K562 (cell line): ENCODE data around the gene EFEMP2. TPM values are rescaled to one million over a fixed set of nuclear protein-coding genes. Genes with fewer than 3 reads are reported as not detected.

Experiments used
- ARNT ChIP-seq, 2 experiments: fragments of 450-650 bp; IDR thresholded peaks; 2 replicates each; pipeline ENCODE4 v1.6.1; 2016; ENCODE audit warnings: mild to moderate bottlenecking in 1 of 2
- ATF1 ChIP-seq, 2 experiments: fragments of 450-650 bp in 1 of 2; IDR thresholded peaks; 2 replicates each; pipeline ENCODE4 v1.6.1; 2016; ENCODE audit warnings: missing compliant biosample characterization in 1 of 2, missing genetic modification characterization in 1 of 2
- CSDE1 ChIP-seq, 2 experiments: fragments of 450-650 bp; IDR thresholded peaks; 2 replicates each; pipeline ENCODE4 v1.6.1; 2016; ENCODE audit warnings: mild to moderate bottlenecking in 1 of 2
- DPF2 ChIP-seq: fragments of 450-650 bp; IDR thresholded peaks from 2 replicates; pipeline ENCODE4 v1.6.1; 2016
- E2F1 ChIP-seq: sonication (generic); formaldehyde crosslinking; IDR thresholded peaks from 2 replicates; pipeline ENCODE4 v1.8.1; 2023; ENCODE audit warnings: mild to moderate bottlenecking, missing genetic modification reagents, moderate library complexity
- E2F4 ChIP-seq: sonication (generic); formaldehyde crosslinking; IDR thresholded peaks from 2 replicates; pipeline ENCODE4 v1.8.0; 2022; ENCODE audit warnings: mild to moderate bottlenecking, low read depth, missing genetic modification reagents
- ETS2 ChIP-seq: IDR thresholded peaks from 2 replicates; pipeline ENCODE4 v1.6.1; 2016; ENCODE audit warnings: borderline replicate concordance, missing genetic modification characterization, mild to moderate bottlenecking, moderate library complexity, missing compliant biosample characterization; ENCODE audit not compliant: poor library complexity, severe bottlenecking
- ETV1 ChIP-seq: fragments of 450-650 bp; conservative IDR thresholded peaks from 2 replicates; pipeline ENCODE4 v1.6.1; 2016; ENCODE audit warnings: missing genetic modification characterization, control low read depth, low read depth, missing compliant biosample characterization
- HES1 ChIP-seq: fragments of 450-650 bp; IDR thresholded peaks from 2 replicates; pipeline ENCODE4 v1.6.1; 2016; ENCODE audit warnings: low read depth, mild to moderate bottlenecking, moderate library complexity
- MAX ChIP-seq: sonication (generic); formaldehyde crosslinking; IDR thresholded peaks from 2 replicates; pipeline ENCODE4 v1.9.0; 2022; ENCODE audit warnings: mild to moderate bottlenecking, missing genetic modification reagents
- MITF ChIP-seq: IDR thresholded peaks from 2 replicates; pipeline ENCODE4 v1.6.1; 2014; ENCODE audit warnings: antibody characterized with exemption
- MTA3 ChIP-seq: fragments of 450-650 bp; formaldehyde crosslinking; IDR thresholded peaks from 2 replicates; pipeline ENCODE4 v1.6.1; 2017; ENCODE audit warnings: mild to moderate bottlenecking, borderline replicate concordance
- NELFE ChIP-seq: IDR thresholded peaks from 2 replicates; pipeline ENCODE4 v1.6.1; 2011; ENCODE audit warnings: mild to moderate bottlenecking; ENCODE audit not compliant: insufficient read depth, insufficient read length
- NFYB ChIP-seq: IDR thresholded peaks from 2 replicates; pipeline ENCODE4 v1.6.1; 2011; ENCODE audit warnings: mild to moderate bottlenecking, moderate library complexity; ENCODE audit not compliant: insufficient read length; ENCODE audit errors: extremely low read depth
- PTTG1 ChIP-seq: fragments of 450-650 bp; IDR thresholded peaks from 2 replicates; pipeline ENCODE4 v1.6.1; 2016; ENCODE audit warnings: low read depth, mild to moderate bottlenecking, missing genetic modification characterization, missing compliant biosample characterization
- RAD51 ChIP-seq: fragments of 450-650 bp; IDR thresholded peaks from 2 replicates; pipeline ENCODE4 v1.7.1; 2016; ENCODE audit warnings: low read depth, mild to moderate bottlenecking, borderline replicate concordance
- STAG1 ChIP-seq: sonication (generic); formaldehyde crosslinking; IDR thresholded peaks from 2 replicates; pipeline ENCODE4 v1.5.0; 2020; ENCODE audit warnings: missing genetic modification reagents, borderline replicate concordance
- TAF15 ChIP-seq: fragments of 200-400 bp; formaldehyde crosslinking; IDR thresholded peaks from 2 replicates; pipeline ENCODE4 v1.6.1; 2017; ENCODE audit warnings: mild to moderate bottlenecking, low read depth, low read length, moderate library complexity
- ZBTB1 ChIP-seq: sonication (generic); formaldehyde crosslinking; IDR thresholded peaks from 2 replicates; pipeline ENCODE4 v1.8.1; 2023; ENCODE audit warnings: missing genetic modification reagents, low read depth, mild to moderate bottlenecking, borderline replicate concordance
- ZBTB17 ChIP-seq: fragments of 450-650 bp; formaldehyde crosslinking; IDR thresholded peaks from 2 replicates; pipeline ENCODE4 v1.4.0; 2020; ENCODE audit warnings: mild to moderate bottlenecking
- ZNF133 ChIP-seq: fragments of 250-450 bp; sonication (Bioruptor Pico); IDR thresholded peaks from 2 replicates; pipeline ENCODE4 v1.4.0; 2020; ENCODE audit warnings: mild to moderate bottlenecking
- ZNF197 ChIP-seq: fragments of 200-800 bp; sonication (Bioruptor generic); IDR thresholded peaks from 2 replicates; pipeline ENCODE4 v1.6.1; 2016; ENCODE audit warnings: low read depth, missing genetic modification characterization, missing compliant biosample characterization
- ZNF212 ChIP-seq: fragments of 450-650 bp; formaldehyde crosslinking; IDR thresholded peaks from 2 replicates; pipeline ENCODE4 v1.4.0; 2020; ENCODE audit warnings: mild to moderate bottlenecking
- ZNF263 ChIP-seq: sonication (generic); formaldehyde crosslinking; IDR thresholded peaks from 2 replicates; pipeline ENCODE4 v1.8.0; 2022; ENCODE audit warnings: mild to moderate bottlenecking, missing genetic modification reagents, borderline replicate concordance
- ZNF764 ChIP-seq: fragments of 250-450 bp; sonication (Bioruptor Pico); IDR thresholded peaks from 2 replicates; pipeline ENCODE4 v1.4.0; 2020; ENCODE audit warnings: low read depth, mild to moderate bottlenecking, moderate library complexity
- ZNF77 ChIP-seq: fragments of 250-450 bp; sonication (Bioruptor Pico); IDR thresholded peaks from 2 replicates; pipeline ENCODE4 v1.5.0; 2020
- polyA plus RNA-seq, 8 experiments: library from polyadenylated mRNA; depleted of rRNA in 4 of 8; stranded (reverse) in 5 of 8; unstranded in 3 of 8; fragments of >200 nt; fragmentation: Nextera tagmentation in 2 of 8; fragmentation: Illumina TruSeq in 1 of 8; extraction: Ambion mirVana in 2 of 8; extraction: Trizol in 1 of 8; gene quantifications; 2 replicates each; pipeline versions ENCODE4 v1.2.1 to v1.2.3, GENCODE V29; 2011 to 2014; ENCODE audit warnings: inconsistent platforms in 1 of 8, missing spikeins in 1 of 8
- total RNA-seq, 7 experiments: library from RNA; depleted of rRNA in 6 of 7; stranded (reverse); fragments of >200 nt in 6 of 7; fragmentation: Illumina TruSeq in 2 of 7; extraction: Trizol in 2 of 7; gene quantifications; 2 replicates each; pipeline versions ENCODE4 v1.2.1 to v1.2.3, GENCODE V29; 2011 to 2021; ENCODE audit warnings: low replicate concordance in 1 of 7

EFEMP2 gene
- total and polyA plus RNA-seq, 9 of the 15 experiments (the other 6 are each of a cell fraction or from before 2014, with no cell fraction given): 0.07 to 2.9 (median 0.69) TPM; not detected in 1

- TF ChIP-seq MITF: no peak
- TF ChIP-seq E2F4 (CRISPR knock-in tag): no peak
- no peak for TF ChIP-seq DPF2
- no peak for TF ChIP-seq HES1
- no peak for TF ChIP-seq ATF1 (CRISPR knock-in tag; IDR thresholded peaks at IDR 0.05)
- peak; percentile 9 for TF ChIP-seq ATF1 (tag; IDR thresholded peaks at IDR 0.05)
- no peak for TF ChIP-seq NELFE
- TF ChIP-seq ZBTB17 (CRISPR knock-in tag): no peak
- TF ChIP-seq ZNF197 (CRISPR knock-in tag): no peak
- no peak for TF ChIP-seq RAD51
- TF ChIP-seq CSDE1 (IDR thresholded peaks at IDR 0.05): no peak
- TF ChIP-seq ZNF212 (CRISPR knock-in tag): no peak
- TF ChIP-seq TAF15: no peak
- TF ChIP-seq ZNF133 (CRISPR knock-in tag): no peak
- no peak for TF ChIP-seq ARNT (IDR thresholded peaks at IDR 0.05)
- no peak for TF ChIP-seq ETS2 (tag)
- TF ChIP-seq PTTG1 (tag): no peak
- peak; percentile 91 for TF ChIP-seq ETV1
- peak; percentile 26 for TF ChIP-seq NFYB
- TF ChIP-seq MTA3: peak; percentile 73; the same call in 1 of the 2 replicates
- no peak for TF ChIP-seq ZNF263 (CRISPR knock-in tag)
- no peak for TF ChIP-seq STAG1 (CRISPR knock-in tag)
- no peak for TF ChIP-seq ZBTB1 (CRISPR knock-in tag)
- no peak for TF ChIP-seq ZNF77 (CRISPR knock-in tag)
- TF ChIP-seq ZNF764 (CRISPR knock-in tag): no peak
- no peak for TF ChIP-seq E2F1 (CRISPR knock-in tag)
- TF ChIP-seq MAX (CRISPR knock-in tag): no peak
Measured at GRCh38 chr11:65859095-65859811, 13.3 kb downstream of the EFEMP2 start (continued).
